ENCODE measurements around the gene UBAP2. TPM values are rescaled to one million over a fixed set of nuclear protein-coding genes. Genes with fewer than 3 reads are reported as not detected.

The UBAP2 gene
- total RNA-seq, 1 experiment from 2014 or later, result 33.4 TPM

DNA sequence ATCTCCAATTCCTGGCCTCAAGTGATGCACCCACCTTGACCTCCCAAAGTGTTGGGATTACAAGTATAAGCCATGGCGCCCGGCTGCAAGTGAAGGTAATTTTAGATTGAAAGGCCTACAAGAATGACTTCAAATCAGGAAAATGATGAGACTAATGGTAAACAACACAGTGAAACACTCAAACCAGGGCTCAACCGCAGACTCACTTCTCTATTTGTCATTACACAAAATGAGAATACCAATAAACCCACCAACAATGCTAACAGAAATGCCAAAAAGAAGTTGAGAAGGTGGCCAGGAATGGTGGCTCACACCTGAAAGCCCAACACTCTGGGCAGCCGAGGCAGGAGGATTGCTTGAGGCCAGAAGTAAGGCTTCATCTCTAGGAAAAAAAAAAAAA is 92.1 kb downstream of the UBAP2 start:
- Mint-ChIP-seq H3K4me3 (ENCODE audit: unreplicated experiment) (no peak overlapping the region), H3K27me3 (ENCODE audit: insufficient read depth, unreplicated experiment) (no peaks in the 10 kb centered on the region), H3K4me1 (ENCODE audit: insufficient read depth, unreplicated experiment) (no peaks in the 10 kb centered on the region), H3K36me3 (ENCODE audit: insufficient read depth, unreplicated experiment) (peaks cover 92% of the 10 kb centered on the region), H3K27ac (ENCODE audit: low read depth, unreplicated experiment) (no peak overlapping the region), H3K9me3 (ENCODE audit: unreplicated experiment) (no peaks in the 10 kb centered on the region)
- BruUV-seq (replicated peaks), result no TSS peak
- ChIA-PET POLR2A (no interaction called here), CTCF (interaction anchor here (0.6 to 0.9 kb wide), 3 partner anchors 9 to 645 kb away, joined by 5 to 7 read pairs (median 5); no protein-coding TSS in a partner anchor)
- TF ChIP-seq CTCF (IDR thresholded peaks at IDR 0.05; ENCODE audit: unreplicated experiment), result no peak
- intact Hi-C loops (cut with micrococcal nuclease), result no loop called here
- DNase-seq (ENCODE audit: unreplicated experiment), result no peak

- peaks cover 76% of the 10 kb centered on the region for H3K36me3 Mint-ChIP-seq (ENCODE audit: insufficient read depth, unreplicated experiment)
- ChIA-PET POLR2A (no interaction called here), CTCF (no interaction called here)
- DNase-seq (ENCODE audit: unreplicated experiment), result no peak
- no TSS peak for BruUV-seq (replicated peaks)
- H3K4me1 Mint-ChIP-seq (ENCODE audit: insufficient read depth, unreplicated experiment), result peaks cover 11% of the 10 kb centered on the region
- TF ChIP-seq CTCF (IDR thresholded peaks at IDR 0.05; ENCODE audit: unreplicated experiment), result no peak
- no peaks in the 10 kb centered on the region for H3K9me3 Mint-ChIP-seq (ENCODE audit: unreplicated experiment)
- intact Hi-C loops (cut with micrococcal nuclease), result no loop called here
- H3K4me3 Mint-ChIP-seq (ENCODE audit: unreplicated experiment), result no peak overlapping the region
- H3K27ac Mint-ChIP-seq (ENCODE audit: low read depth, unreplicated experiment), result no peak overlapping the region
- no peaks in the 10 kb centered on the region for H3K27me3 Mint-ChIP-seq (ENCODE audit: insufficient read depth, unreplicated experiment)
These were observed 96.6 kb downstream of the UBAP2 start for GRCh38 chr9:33952066-33952465.

- no peak for DNase-seq (ENCODE audit: unreplicated experiment)
- Mint-ChIP-seq H3K36me3 (ENCODE audit: insufficient read depth, unreplicated experiment) (peaks cover 67% of the 10 kb centered on the region), H3K4me1 (ENCODE audit: insufficient read depth, unreplicated experiment) (peaks cover 18% of the 10 kb centered on the region), H3K27me3 (ENCODE audit: insufficient read depth, unreplicated experiment) (no peaks in the 10 kb centered on the region), H3K4me3 (ENCODE audit: unreplicated experiment) (no peak overlapping the region), H3K9me3 (ENCODE audit: unreplicated experiment) (no peaks in the 10 kb centered on the region), H3K27ac (ENCODE audit: low read depth, unreplicated experiment) (no peak overlapping the region)
- intact Hi-C loops (cut with micrococcal nuclease), result no loop called here
- TF ChIP-seq CTCF (IDR thresholded peaks at IDR 0.05; ENCODE audit: unreplicated experiment), result no peak
- POLR2A ChIA-PET, result no interaction called here
- CTCF ChIA-PET, result interaction anchor here (0.8 kb wide), 1 partner anchor 16 kb away, joined by 3 read pairs; no protein-coding TSS in a partner anchor
- no TSS peak for BruUV-seq (replicated peaks)
These were observed 98.3 kb downstream of the UBAP2 start for GRCh38 chr9:33950371-33950770.

DNA sequence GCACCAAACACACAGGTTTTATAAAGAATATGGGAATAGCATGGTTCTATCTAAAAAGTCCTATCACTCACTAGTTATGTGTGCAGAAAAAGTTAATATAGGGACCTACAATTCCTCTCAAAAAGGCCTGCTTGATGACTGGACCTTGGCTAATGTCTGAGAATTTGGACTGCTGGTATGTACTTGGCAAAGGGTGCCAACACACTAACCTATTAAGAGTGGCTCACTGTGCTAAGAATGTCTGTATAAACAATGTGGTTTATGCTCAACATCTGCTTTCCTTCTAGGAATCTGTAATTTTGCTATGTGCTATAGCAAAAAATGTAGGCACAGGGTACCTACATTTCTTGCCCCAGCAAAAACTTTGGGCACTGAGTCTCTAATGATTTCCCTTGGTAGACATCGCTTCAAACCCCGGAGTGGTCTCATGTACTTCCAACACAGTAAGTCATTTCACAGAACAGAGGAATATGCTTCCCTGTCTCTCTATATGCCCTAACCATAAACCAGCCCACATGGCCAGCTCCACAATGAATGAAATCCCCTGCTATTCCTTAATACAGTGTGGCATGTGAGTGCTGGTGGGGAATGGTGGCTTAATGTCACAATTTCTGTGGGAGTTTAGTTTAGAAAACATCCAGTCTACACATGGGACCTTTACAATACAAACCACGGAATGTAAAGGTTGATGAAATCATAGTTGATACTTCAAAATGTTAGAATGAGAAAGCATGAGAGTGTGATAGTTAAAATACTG is 101.7 kb downstream of the UBAP2 start:
- peak; percentile 85 for DNase-seq (ENCODE audit: unreplicated experiment)
- CTCF ChIA-PET, result interaction anchor here (0.7 to 1.2 kb wide), 2 partner anchors 127 to 134 kb away, joined by 3 to 4 read pairs; no protein-coding TSS in a partner anchor

More for the DNA sequence above, 101.7 kb downstream of the UBAP2 start:
- POLR2A ChIA-PET, result interaction anchor here (0.6 kb wide), 1 partner anchor 43 kb away, joined by 3 read pairs; no protein-coding TSS in a partner anchor
- H3K4me1 Mint-ChIP-seq (ENCODE audit: insufficient read depth, unreplicated experiment), result peaks cover 25% of the 10 kb centered on the region
- intact Hi-C loops (cut with micrococcal nuclease), result no loop called here
- no peaks in the 10 kb centered on the region for H3K9me3 Mint-ChIP-seq (ENCODE audit: unreplicated experiment)
- no peak for TF ChIP-seq CTCF (IDR thresholded peaks at IDR 0.05; ENCODE audit: unreplicated experiment)
- peaks cover 61% of the 10 kb centered on the region for H3K36me3 Mint-ChIP-seq (ENCODE audit: insufficient read depth, unreplicated experiment)
- no peaks in the 10 kb centered on the region for H3K27me3 Mint-ChIP-seq (ENCODE audit: insufficient read depth, unreplicated experiment)
- H3K27ac Mint-ChIP-seq (ENCODE audit: low read depth, unreplicated experiment), result no peak overlapping the region
- BruUV-seq (replicated peaks), result no TSS peak
- peak overlapping the region; percentile 21 for H3K4me3 Mint-ChIP-seq (ENCODE audit: unreplicated experiment)

Data from MCF 10A (cell line).